Hepatic stellate cell (primary cell): ENCODE measurements around the gene GON4L.
"Not testable (repeated sequence)": the region's sequence is repeated elsewhere in the genome, so short reads cannot be mapped to it uniquely, and the experiment has no call there.

Experiments
- DNase-seq: peaks from one replicate; pipeline ENCODE4 v3.0.0; 2011; ENCODE audit warnings: low spot score

Gene GON4L

GRCh38 chr1:155856975-155857930 is at the start of gene GON4L:
GON4L (minus strand) TSS chr1:155857214; CDS start chr1:155853780, 3,434 bp downstream.
- DNase-seq, result peak; percentile 97

GRCh38 chr1:155904261-155904660 is 47.2 kb upstream of the GON4L start:
- no peak for DNase-seq

- DNase-seq, result no peak
Observed at GRCh38 chr1:155900161-155900560, 43.1 kb upstream of the GON4L start.

GRCh38 chr1:155899683-155900082 is 42.7 kb upstream of the GON4L start:
- no peak for DNase-seq

- no peak for DNase-seq
Observed at GRCh38 chr1:155898888-155899287, 41.9 kb upstream of the GON4L start.

- DNase-seq, result no peak
Observed at GRCh38 chr1:155897746-155898145, 40.7 kb upstream of the GON4L start.

- DNase-seq, result not testable (repeated sequence)
Observed at GRCh38 chr1:155896476-155896875, 39.5 kb upstream of the GON4L start.

GRCh38 chr1:155895617-155896016 is 38.6 kb upstream of the GON4L start:
- DNase-seq, result not testable (repeated sequence)

- peak; percentile 83 for DNase-seq
Observed at GRCh38 chr1:155893389-155894142, 36.6 kb upstream of the GON4L start.

GRCh38 chr1:155892796-155893195 is 35.8 kb upstream of the GON4L start:
- peak; percentile 45 for DNase-seq

GRCh38 chr1:155890251-155890650 is 33.2 kb upstream of the GON4L start:
- no peak for DNase-seq

GRCh38 chr1:155889566-155889965 is 32.6 kb upstream of the GON4L start:
- peak; percentile 36 for DNase-seq

GRCh38 chr1:155888481-155888880 is 31.5 kb upstream of the GON4L start:
- no peak for DNase-seq

GRCh38 chr1:155884982-155885381 is 28.0 kb upstream of the GON4L start:
- DNase-seq, result no peak

GRCh38 chr1:155884031-155884960 is 27.3 kb upstream of the GON4L start:
- DNase-seq, result peak; percentile 24

- DNase-seq, result no peak
Observed at GRCh38 chr1:155882766-155883165, 25.8 kb upstream of the GON4L start.

- DNase-seq, result no peak
Observed at GRCh38 chr1:155882235-155882634, 25.2 kb upstream of the GON4L start.

GRCh38 chr1:155880950-155881349 is 23.9 kb upstream of the GON4L start:
- no peak for DNase-seq

GRCh38 chr1:155880251-155880650 is 23.2 kb upstream of the GON4L start:
- DNase-seq, result no peak

- DNase-seq, result no peak
Observed at GRCh38 chr1:155877945-155878344, 20.9 kb upstream of the GON4L start.

- no peak for DNase-seq
Observed at GRCh38 chr1:155873860-155874259, 16.8 kb upstream of the GON4L start.

- DNase-seq, result no peak
Observed at GRCh38 chr1:155872527-155872926, 15.5 kb upstream of the GON4L start.
